Measurements from ENCODE around the gene SLC13A3.

- TF ChIP-seq, protein P1, sequence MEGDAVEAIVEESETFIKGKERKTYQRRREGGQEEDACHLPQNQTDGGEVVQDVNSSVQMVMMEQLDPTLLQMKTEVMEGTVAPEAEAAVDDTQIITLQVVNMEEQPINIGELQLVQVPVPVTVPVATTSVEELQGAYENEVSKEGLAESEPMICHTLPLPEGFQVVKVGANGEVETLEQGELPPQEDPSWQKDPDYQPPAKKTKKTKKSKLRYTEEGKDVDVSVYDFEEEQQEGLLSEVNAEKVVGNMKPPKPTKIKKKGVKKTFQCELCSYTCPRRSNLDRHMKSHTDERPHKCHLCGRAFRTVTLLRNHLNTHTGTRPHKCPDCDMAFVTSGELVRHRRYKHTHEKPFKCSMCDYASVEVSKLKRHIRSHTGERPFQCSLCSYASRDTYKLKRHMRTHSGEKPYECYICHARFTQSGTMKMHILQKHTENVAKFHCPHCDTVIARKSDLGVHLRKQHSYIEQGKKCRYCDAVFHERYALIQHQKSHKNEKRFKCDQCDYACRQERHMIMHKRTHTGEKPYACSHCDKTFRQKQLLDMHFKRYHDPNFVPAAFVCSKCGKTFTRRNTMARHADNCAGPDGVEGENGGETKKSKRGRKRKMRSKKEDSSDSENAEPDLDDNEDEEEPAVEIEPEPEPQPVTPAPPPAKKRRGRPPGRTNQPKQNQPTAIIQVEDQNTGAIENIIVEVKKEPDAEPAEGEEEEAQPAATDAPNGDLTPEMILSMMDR (IDR thresholded peaks at IDR 0.05): no peak
- no peak for TF ChIP-seq POLR2A (IDR thresholded peaks at IDR 0.05)
Observed at GRCh38 chr20:46652699-46653098, 1.4 kb upstream of the SLC13A3 start.

Measured in tibial nerve (tissue), 3 donors.